BE2C (cell line): ENCODE data around the gene KRTAP10-3.
"Not testable (repeated sequence)": the region's sequence is repeated elsewhere in the genome, so short reads cannot be mapped to it uniquely, and the experiment has no call there.

Experiments used
- DNase-seq: peaks from one replicate; pipeline ENCODE4 v3.0.0-alpha.2; 2020
- H3K27me3 ChIP-seq: fragments of 250-450 bp; sonication (Bioruptor Pico); 2 replicates; pipeline ENCODE4 v1.5.1; 2020; ENCODE audit warnings: mild to moderate bottlenecking
- H3K36me3 ChIP-seq: fragments of 250-450 bp; sonication (Bioruptor Pico); 2 replicates; pipeline ENCODE4 v1.5.1; 2020; ENCODE audit warnings: mild to moderate bottlenecking
- H3K4me1 ChIP-seq: fragments of 250-450 bp; sonication (Bioruptor Pico); 2 replicates; pipeline ENCODE4 v1.5.1; 2020
- H3K4me3 ChIP-seq: 2 replicates; pipeline ENCODE4 v1.5.1; 2011; ENCODE audit warnings: low read depth, low read length
- H3K9me3 ChIP-seq: fragments of 250-450 bp; sonication (Bioruptor Pico); 2 replicates; pipeline ENCODE4 v1.5.1; 2020
- CTCF ChIP-seq: IDR thresholded peaks from 2 replicates; pipeline ENCODE4 v1.5.1; 2012; ENCODE audit warnings: mild to moderate bottlenecking, low read depth, low read length

KRTAP10-3 gene

GRCh38 chr21:44564886-44565598 is 6.4 kb upstream of the KRTAP10-3 start:
- no peak for TF ChIP-seq CTCF
- H3K36me3 ChIP-seq, result no peaks in the 10 kb centered on the region
- H3K4me1 ChIP-seq, result no peaks in the 10 kb centered on the region
- H3K4me3 ChIP-seq, result no peak overlapping the region
- H3K9me3 ChIP-seq, result no peaks in the 10 kb centered on the region
- H3K27me3 ChIP-seq, result no peaks in the 10 kb centered on the region; the same call in 1 of the 2 replicates
- DNase-seq, result no peak

DNA sequence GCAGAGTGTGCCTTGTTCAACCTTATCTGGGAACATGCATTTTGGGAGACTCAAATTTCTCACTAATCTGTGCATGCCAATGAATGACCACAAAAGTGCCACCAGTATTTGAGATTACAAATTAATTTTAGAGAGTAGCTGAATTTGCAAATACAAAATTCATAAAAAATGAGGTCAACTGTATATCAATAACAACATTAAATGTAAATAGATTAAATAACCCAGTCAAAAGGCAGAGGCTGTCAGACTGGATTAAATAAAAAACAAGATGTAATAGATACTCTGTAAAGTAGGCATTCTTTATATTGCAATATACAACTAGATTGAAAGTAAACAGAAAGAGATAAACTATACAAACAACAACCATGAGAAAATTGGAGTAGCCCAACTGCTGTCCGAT is 5.5 kb upstream of the KRTAP10-3 start:
- Histone ChIP-seq H3K36me3 (no peaks in the 10 kb centered on the region), H3K4me1 (no peaks in the 10 kb centered on the region), H3K9me3 (no peaks in the 10 kb centered on the region), H3K27me3 (no peaks in the 10 kb centered on the region; the same call in 1 of the 2 replicates), H3K4me3 (no peak overlapping the region)
- no peak for TF ChIP-seq CTCF
- DNase-seq, result no peak

GRCh38 chr21:44558329-44558675 is 293 bp downstream of the KRTAP10-3 start:
- not testable (repeated sequence) for H3K9me3 ChIP-seq, H3K36me3 ChIP-seq, H3K4me1 ChIP-seq, H3K4me3 ChIP-seq, DNase-seq
- peaks cover 41% of the 10 kb centered on the region for H3K27me3 ChIP-seq

DNA sequence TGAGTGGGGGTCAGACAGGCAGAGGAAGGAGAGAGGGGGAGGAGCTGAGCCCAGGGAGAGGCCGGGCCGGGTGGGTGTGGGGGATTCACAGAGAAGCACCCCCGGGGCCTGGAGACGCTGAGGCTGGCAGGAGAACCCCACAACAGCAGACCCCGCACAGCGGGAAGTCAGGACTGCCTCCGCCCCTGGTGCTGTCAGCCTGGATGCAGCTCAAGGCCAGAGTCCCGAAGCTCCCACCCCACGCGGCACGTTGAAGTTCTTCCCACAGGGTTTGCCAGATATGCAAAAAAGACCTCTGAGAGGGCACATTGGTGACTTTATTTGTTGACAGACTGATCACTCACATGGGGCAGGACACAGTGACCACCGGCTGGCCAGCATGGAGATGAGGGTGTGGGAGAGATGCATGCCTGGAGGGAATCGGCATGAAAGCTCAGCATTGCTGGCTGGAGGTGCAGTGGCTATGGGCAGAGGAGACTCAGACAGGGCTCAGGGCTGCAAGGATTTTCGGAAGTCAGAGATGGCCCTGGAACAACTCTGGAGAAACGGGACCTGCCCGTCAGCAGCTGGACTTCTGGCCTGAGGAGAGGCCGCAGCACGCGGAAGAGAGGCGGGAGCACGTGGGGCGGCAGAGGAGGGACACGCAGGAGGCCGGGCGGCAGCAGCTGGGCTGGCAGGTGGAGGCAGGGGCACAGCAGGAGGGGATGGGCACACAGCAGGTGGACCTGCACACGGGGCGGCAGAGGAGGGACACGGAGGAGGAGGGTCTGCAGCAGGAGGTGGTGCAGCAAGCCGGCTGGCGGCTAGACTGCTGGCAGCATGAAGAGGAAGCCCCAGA is 885 bp downstream of the KRTAP10-3 start:
- no peak for DNase-seq
- Histone ChIP-seq H3K27me3 (peaks cover 47% of the 10 kb centered on the region), H3K9me3 (no peaks in the 10 kb centered on the region), H3K4me3 (no peak overlapping the region), H3K36me3 (no peaks in the 10 kb centered on the region), H3K4me1 (no peaks in the 10 kb centered on the region)
- TF ChIP-seq CTCF, result no peak

DNA sequence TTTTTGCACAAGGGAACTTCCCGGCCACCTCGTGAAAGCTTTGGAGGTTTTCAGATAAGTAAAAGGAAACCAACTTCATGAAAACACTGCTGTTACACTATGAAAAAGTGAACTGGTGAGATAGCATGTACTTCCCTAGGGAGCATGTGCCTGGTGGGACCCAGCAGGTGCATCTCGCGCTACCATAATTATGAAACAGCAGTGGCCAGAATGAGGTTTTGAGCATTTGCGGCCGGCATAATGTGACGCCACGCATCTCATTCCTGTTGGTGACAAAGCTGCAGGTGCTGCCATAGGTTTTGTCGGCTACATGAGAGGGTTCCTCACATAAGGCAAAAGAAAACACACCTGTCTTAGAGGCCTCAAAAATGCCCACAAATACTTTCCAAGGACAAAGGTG is 1.7 kb downstream of the KRTAP10-3 start:
- no peak for TF ChIP-seq CTCF
- Histone ChIP-seq H3K9me3 (no peaks in the 10 kb centered on the region), H3K36me3 (no peaks in the 10 kb centered on the region), H3K4me1 (no peaks in the 10 kb centered on the region), H3K4me3 (no peak overlapping the region), H3K27me3 (peaks cover 52% of the 10 kb centered on the region)
- no peak for DNase-seq

DNA sequence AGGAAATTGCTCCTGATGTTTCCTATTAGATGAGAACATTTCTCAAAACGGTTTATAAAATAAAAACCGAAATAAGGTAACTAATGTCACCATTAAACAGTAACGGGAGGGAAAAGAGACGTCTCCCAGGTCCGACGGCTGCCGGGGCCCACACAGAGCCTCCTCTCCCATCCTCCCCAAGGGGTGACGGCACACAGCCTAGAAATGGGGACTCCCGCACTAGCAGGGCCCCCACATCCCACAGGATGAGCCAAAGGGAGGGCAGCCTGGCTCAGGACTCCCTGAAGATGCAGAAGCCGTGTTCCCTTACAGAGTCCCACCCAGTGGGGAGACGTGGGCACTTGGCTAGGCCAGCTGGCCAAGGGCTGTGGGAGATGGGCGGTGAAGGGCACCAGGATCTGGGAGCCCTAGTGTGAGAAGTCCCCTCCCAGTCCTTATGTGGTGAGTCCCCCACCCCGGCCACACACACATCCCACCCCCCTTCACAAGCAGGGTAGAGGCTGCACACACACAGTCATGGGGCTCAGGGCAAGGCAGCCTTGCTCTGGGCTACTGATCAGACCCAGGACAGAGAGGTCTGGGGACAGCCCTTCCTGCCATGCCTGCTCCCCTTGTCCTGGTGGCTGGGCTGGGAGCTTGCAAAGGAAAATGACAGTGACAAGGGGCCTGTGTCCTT is 3.3 kb downstream of the KRTAP10-3 start:
- TF ChIP-seq CTCF, result no peak
- H3K4me1 ChIP-seq, result no peaks in the 10 kb centered on the region
- DNase-seq, result no peak
- H3K27me3 ChIP-seq, result peaks cover 55% of the 10 kb centered on the region
- no peaks in the 10 kb centered on the region for H3K36me3 ChIP-seq
- H3K4me3 ChIP-seq, result no peak overlapping the region
- no peaks in the 10 kb centered on the region for H3K9me3 ChIP-seq
